Activated CD8-positive, alpha-beta T cell treated with anti-CD3 and anti-CD28 coated beads for 36 hours (primary cell): Measurements from ENCODE around the gene NUBPL. TPM values are rescaled to one million over a fixed set of nuclear protein-coding genes. Genes with fewer than 3 reads are reported as not detected.
"Not testable (repeated sequence)": the region's sequence is repeated elsewhere in the genome, so short reads cannot be mapped to it uniquely, and the experiment has no call there.

Experiments
- ATAC-seq: fragments of 200-7000 bp; cut with Tn5 transposase; one replicate; pipeline ENCODE4 v1.10.0; 2021; ENCODE audit warnings: mild to moderate bottlenecking, moderate library complexity
- CTCF ChIA-PET: fragments of 350-600 bp; sonication (Branson Sonifier 250); formaldehyde crosslinking; loops from one replicate; lab custom pipeline; 2021; ENCODE audit warnings: antibody characterized with exemption; lab: Charles Lee
- POLR2A ChIA-PET: fragments of 350-600 bp; sonication (Branson Sonifier 250); formaldehyde crosslinking; loops from one replicate; lab custom pipeline; 2021; ENCODE audit warnings: antibody characterized with exemption; lab: Charles Lee
- DNase-seq: peaks from one replicate; pipeline ENCODE4 v3.0.0-alpha.2; 2020
- H3K27ac Mint-ChIP-seq: one replicate; pipeline ENCODE4 v1.8.0; 2021; ENCODE audit warnings: mild to moderate bottlenecking, mixed read lengths
- H3K27me3 Mint-ChIP-seq: one replicate; pipeline ENCODE4 v1.8.0; 2021; ENCODE audit warnings: mixed read lengths
- H3K36me3 Mint-ChIP-seq: one replicate; pipeline ENCODE4 v1.8.0; 2021; ENCODE audit warnings: low read depth, mixed read lengths
- H3K4me1 Mint-ChIP-seq: one replicate; pipeline ENCODE4 v1.8.0; 2021; ENCODE audit warnings: low read depth, mixed read lengths
- H3K4me3 Mint-ChIP-seq: one replicate; pipeline ENCODE4 v1.8.0; 2021; ENCODE audit warnings: mild to moderate bottlenecking, moderate library complexity, mixed read lengths
- H3K9me3 Mint-ChIP-seq: one replicate; pipeline ENCODE4 v1.8.0; 2021; ENCODE audit warnings: mixed read lengths
- intact Hi-C: fragments of 100-400 bp; cut with micrococcal nuclease; formaldehyde crosslinking; loops from one replicate; pipeline ENCODE4 v1.10.0; 2022
- total RNA-seq, 2 experiments: library from RNA; stranded (reverse); gene quantifications; one replicate each; pipeline ENCODE4 v1.2.3, GENCODE V29; 2021
- TF ChIP-seq, protein P1 (sequence below): fragments of 200-600 bp; IDR thresholded peaks from one replicate; pipeline ENCODE4 v1.8.0; 2022; ENCODE audit warnings: antibody characterized with exemption, mild to moderate bottlenecking

NUBPL gene
- total RNA-seq, 2 experiments from 2014 or later = 14.3 to 14.4 TPM

GRCh38 chr14:31619440-31619839 is 58.2 kb downstream of the NUBPL start:
- Mint-ChIP-seq H3K4me3 (no peak overlapping the region), H3K9me3 (peaks cover 65% of the 10 kb centered on the region), H3K4me1 (peaks cover 2% of the 10 kb centered on the region), H3K27ac (no peak overlapping the region), H3K36me3 (peaks cover 74% of the 10 kb centered on the region), H3K27me3 (no peaks in the 10 kb centered on the region)
- TF ChIP-seq, protein P1, sequence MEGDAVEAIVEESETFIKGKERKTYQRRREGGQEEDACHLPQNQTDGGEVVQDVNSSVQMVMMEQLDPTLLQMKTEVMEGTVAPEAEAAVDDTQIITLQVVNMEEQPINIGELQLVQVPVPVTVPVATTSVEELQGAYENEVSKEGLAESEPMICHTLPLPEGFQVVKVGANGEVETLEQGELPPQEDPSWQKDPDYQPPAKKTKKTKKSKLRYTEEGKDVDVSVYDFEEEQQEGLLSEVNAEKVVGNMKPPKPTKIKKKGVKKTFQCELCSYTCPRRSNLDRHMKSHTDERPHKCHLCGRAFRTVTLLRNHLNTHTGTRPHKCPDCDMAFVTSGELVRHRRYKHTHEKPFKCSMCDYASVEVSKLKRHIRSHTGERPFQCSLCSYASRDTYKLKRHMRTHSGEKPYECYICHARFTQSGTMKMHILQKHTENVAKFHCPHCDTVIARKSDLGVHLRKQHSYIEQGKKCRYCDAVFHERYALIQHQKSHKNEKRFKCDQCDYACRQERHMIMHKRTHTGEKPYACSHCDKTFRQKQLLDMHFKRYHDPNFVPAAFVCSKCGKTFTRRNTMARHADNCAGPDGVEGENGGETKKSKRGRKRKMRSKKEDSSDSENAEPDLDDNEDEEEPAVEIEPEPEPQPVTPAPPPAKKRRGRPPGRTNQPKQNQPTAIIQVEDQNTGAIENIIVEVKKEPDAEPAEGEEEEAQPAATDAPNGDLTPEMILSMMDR = no peak
- DNase-seq (no peak), ATAC-seq (no peak)
- CTCF ChIA-PET = no interaction called here
- POLR2A ChIA-PET = no interaction called here
- intact Hi-C loops = no loop called here

DNA sequence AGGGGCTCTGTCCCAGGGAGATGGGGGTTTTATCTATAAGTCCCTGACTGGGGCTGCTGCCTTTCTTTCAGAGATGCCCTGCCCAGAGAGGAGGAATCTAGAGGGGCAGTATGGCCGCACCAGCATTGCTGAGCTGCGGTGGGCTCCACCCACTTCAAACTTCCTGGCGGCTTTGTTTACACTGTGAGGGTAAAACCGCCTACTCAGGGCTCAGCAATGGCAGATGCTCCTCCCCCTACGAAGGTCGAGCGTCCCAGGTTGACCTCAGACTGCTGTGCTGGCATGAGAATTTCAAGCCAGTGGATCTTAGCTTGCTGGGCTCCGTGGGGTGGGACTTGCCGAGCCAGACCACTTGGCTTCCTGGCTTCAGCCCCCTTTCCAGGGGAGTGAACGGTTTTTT is 59.7 kb downstream of the NUBPL start:
- H3K27me3 Mint-ChIP-seq, intact Hi-C loops, DNase-seq, CTCF ChIA-PET, H3K27ac Mint-ChIP-seq, ATAC-seq, POLR2A ChIA-PET, H3K4me3 Mint-ChIP-seq, H3K4me1 Mint-ChIP-seq: not testable (repeated sequence)
- H3K36me3 Mint-ChIP-seq = peaks cover 72% of the 10 kb centered on the region
- H3K9me3 Mint-ChIP-seq = peaks cover 55% of the 10 kb centered on the region

DNA sequence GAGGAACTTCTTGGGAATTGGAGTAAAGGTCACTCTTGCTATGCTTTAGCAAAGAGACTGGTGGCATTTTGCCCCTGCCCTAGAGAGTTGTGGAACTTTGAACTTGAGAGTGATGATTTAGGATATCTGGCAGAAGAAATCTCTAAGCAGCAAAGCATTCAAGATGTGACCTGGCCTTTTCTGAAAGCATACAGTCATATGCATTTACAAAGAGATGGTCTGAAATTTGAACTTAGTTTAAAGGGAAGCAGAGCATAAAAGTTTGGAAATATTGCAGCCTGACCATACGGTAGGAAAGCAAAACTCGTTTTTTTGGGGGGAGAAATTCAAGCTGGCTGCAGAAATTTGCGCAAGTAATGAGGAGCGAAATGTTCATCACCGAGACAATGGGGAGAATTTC is 60.9 kb downstream of the NUBPL start:
- no peak for ATAC-seq
- Mint-ChIP-seq H3K4me3 (no peak overlapping the region), H3K9me3 (peaks cover 48% of the 10 kb centered on the region), H3K27me3 (no peaks in the 10 kb centered on the region), H3K36me3 (peaks cover 64% of the 10 kb centered on the region), H3K27ac (no peak overlapping the region), H3K4me1 (peaks cover 2% of the 10 kb centered on the region)
- POLR2A ChIA-PET = no interaction called here
- TF ChIP-seq, protein P1 = no peak
- intact Hi-C loops = no loop called here
- DNase-seq = no peak
- CTCF ChIA-PET = no interaction called here

DNA sequence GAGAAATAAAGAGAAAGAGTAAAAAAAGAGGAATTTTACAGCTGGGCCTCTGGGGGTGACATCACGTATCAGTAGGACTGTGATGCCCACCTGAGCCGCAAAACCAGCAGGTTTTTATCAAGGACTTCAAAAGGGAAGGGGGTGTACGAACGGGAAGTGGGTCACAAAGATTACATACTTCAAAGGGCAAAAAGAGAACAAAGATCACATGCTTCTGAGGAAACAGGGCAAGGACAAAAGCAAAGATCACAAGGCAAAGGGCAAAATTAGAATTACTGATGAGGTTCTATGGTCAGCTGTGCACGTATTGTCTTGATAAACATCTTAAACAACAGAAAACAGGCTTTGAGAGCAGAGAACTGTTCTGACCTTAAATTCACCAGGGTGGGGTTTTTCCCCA is 91.7 kb downstream of the NUBPL start:
- ATAC-seq, H3K4me3 Mint-ChIP-seq, POLR2A ChIA-PET, DNase-seq, H3K4me1 Mint-ChIP-seq, H3K27me3 Mint-ChIP-seq, CTCF ChIA-PET, H3K27ac Mint-ChIP-seq, intact Hi-C loops: not testable (repeated sequence)
- peaks cover 20% of the 10 kb centered on the region for H3K9me3 Mint-ChIP-seq
- H3K36me3 Mint-ChIP-seq = peaks cover 41% of the 10 kb centered on the region

DNA sequence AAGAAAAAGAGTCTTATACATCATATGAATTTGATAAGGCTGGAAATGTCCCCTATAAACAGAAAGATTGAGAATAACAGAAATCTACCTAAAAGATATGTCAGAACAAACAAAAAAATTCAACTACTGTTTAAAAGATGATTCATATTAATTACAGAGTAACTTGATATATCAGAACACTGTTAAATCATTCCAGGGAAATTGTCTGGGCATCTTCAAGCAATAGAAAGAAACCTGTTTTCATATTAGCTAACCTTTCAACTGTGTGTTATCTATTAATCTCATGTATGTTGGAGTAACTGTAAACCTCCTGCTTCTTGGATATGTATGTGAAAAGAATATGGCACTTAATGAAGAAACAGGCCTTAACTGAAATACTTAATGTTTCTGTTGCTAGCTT is 96.7 kb downstream of the NUBPL start:
- TF ChIP-seq, protein P1 = no peak

GRCh38 chr14:31659278-31659677 is 98.1 kb downstream of the NUBPL start:
- CTCF ChIA-PET = no interaction called here
- DNase-seq = no peak
- POLR2A ChIA-PET = no interaction called here
- Mint-ChIP-seq H3K36me3 (peaks cover 46% of the 10 kb centered on the region), H3K4me1 (peaks cover 5% of the 10 kb centered on the region), H3K27me3 (no peaks in the 10 kb centered on the region), H3K27ac (no peak overlapping the region), H3K9me3 (peaks cover 17% of the 10 kb centered on the region), H3K4me3 (no peak overlapping the region)
- intact Hi-C loops = no loop called here
- TF ChIP-seq, protein P1 = no peak
- no peak for ATAC-seq

More for the DNA sequence above, 96.7 kb downstream of the NUBPL start:
- DNase-seq (no peak), ATAC-seq (no peak)
- no peaks in the 10 kb centered on the region for H3K27me3 Mint-ChIP-seq
- peaks cover 21% of the 10 kb centered on the region for H3K9me3 Mint-ChIP-seq
- no peak overlapping the region for H3K27ac Mint-ChIP-seq
- H3K4me1 Mint-ChIP-seq = peaks cover 5% of the 10 kb centered on the region
- intact Hi-C loops = no loop called here
- CTCF ChIA-PET = no interaction called here
- POLR2A ChIA-PET = no interaction called here
- H3K36me3 Mint-ChIP-seq = peaks cover 42% of the 10 kb centered on the region
- no peak overlapping the region for H3K4me3 Mint-ChIP-seq
